Naive thymus-derived CD4-positive, alpha-beta T cell (primary cell): ENCODE data around the gene MAFG. TPM values are rescaled to one million over a fixed set of nuclear protein-coding genes. Genes with fewer than 3 reads are reported as not detected.
"Not testable (repeated sequence)": the region's sequence is repeated elsewhere in the genome, so short reads cannot be mapped to it uniquely, and the experiment has no call there.

Experiments used
- ATAC-seq: fragments of 150-1000 bp; cut with Tn5 transposase; 2 replicates; pipeline ENCODE4 v1.10.0; 2021; ENCODE audit warnings: mild to moderate bottlenecking, moderate library complexity
- CTCF ChIA-PET: fragments of 350-600 bp; sonication (Branson Sonifier 250); formaldehyde crosslinking; loops from one replicate; lab custom pipeline; 2021; ENCODE audit warnings: antibody characterized with exemption; lab: Charles Lee
- POLR2A ChIA-PET: fragments of 350-600 bp; sonication (Branson Sonifier 250); formaldehyde crosslinking; loops from one replicate; lab custom pipeline; 2021; ENCODE audit warnings: antibody characterized with exemption, inconsistent platforms; lab: Charles Lee
- DNase-seq, 9 donors: peaks; one replicate each; pipeline versions ENCODE4 v3.0.0 to v3.0.0-alpha.2; 2020 to 2022; ENCODE audit warnings: mixed read lengths in 1 of 9
- H3K27ac ChIP-seq: one replicate; pipeline ENCODE4 v1.7.0; 2013; ENCODE audit warnings: mild to moderate bottlenecking, low read depth, low read length, moderate library complexity
- H3K27me3 ChIP-seq, 2 donors: one replicate each; pipeline ENCODE4 v1.7.0; 2013; ENCODE audit warnings: low read length in 2 of 2, mild to moderate bottlenecking in 2 of 2, moderate library complexity in 2 of 2; ENCODE audit not compliant: control insufficient read depth in 2 of 2, insufficient read depth in 2 of 2
- H3K36me3 ChIP-seq, 3 experiments: 1 replicate in 2 of 3; 2 replicates in 1 of 3; pipeline ENCODE4 v1.7.0; 2013; ENCODE audit warnings: low read length in 3 of 3, mild to moderate bottlenecking in 3 of 3, moderate library complexity in 1 of 3; ENCODE audit not compliant: insufficient read depth in 3 of 3, control insufficient read depth in 2 of 3
- H3K4me1 ChIP-seq, 2 donors: one replicate each; pipeline ENCODE4 v1.7.0; 2013; ENCODE audit warnings: low read length in 2 of 2, mild to moderate bottlenecking in 2 of 2, moderate library complexity in 1 of 2; ENCODE audit not compliant: control insufficient read depth in 2 of 2, insufficient read depth in 2 of 2
- H3K4me3 ChIP-seq: 2 replicates; pipeline ENCODE4 v1.7.0; 2013; ENCODE audit warnings: mild to moderate bottlenecking, low read length
- H3K9me3 ChIP-seq, 3 experiments: 1 replicate in 2 of 3; 2 replicates in 1 of 3; pipeline ENCODE4 v1.7.0; 2013; ENCODE audit warnings: low read length in 3 of 3; ENCODE audit not compliant: control insufficient read depth in 2 of 3
- H3K27ac Mint-ChIP-seq, 9 donors: one replicate each; pipeline ENCODE4 v1.8.0; 2020 to 2022; ENCODE audit warnings: mixed read lengths in 9 of 9, mild to moderate bottlenecking in 8 of 9, moderate library complexity in 5 of 9, inconsistent platforms in 2 of 9
- H3K27me3 Mint-ChIP-seq, 5 donors: one replicate each; pipeline ENCODE4 v1.8.0; 2021 to 2022; ENCODE audit warnings: mixed read lengths in 5 of 5, mild to moderate bottlenecking in 1 of 5
- H3K36me3 Mint-ChIP-seq, 5 donors: one replicate each; pipeline ENCODE4 v1.8.0; 2020 to 2022; ENCODE audit warnings: mixed read lengths in 5 of 5, mild to moderate bottlenecking in 3 of 5, inconsistent platforms in 1 of 5
- H3K4me1 Mint-ChIP-seq, 7 donors: one replicate each; pipeline ENCODE4 v1.8.0; 2020 to 2022; ENCODE audit warnings: mixed read lengths in 7 of 7, mild to moderate bottlenecking in 3 of 7, inconsistent platforms in 1 of 7
- H3K4me3 Mint-ChIP-seq, 10 donors: one replicate each; pipeline ENCODE4 v1.8.0; 2020 to 2022; ENCODE audit warnings: mild to moderate bottlenecking in 10 of 10, mixed read lengths in 10 of 10, moderate library complexity in 6 of 10, inconsistent platforms in 2 of 10
- H3K9me3 Mint-ChIP-seq, 11 donors: one replicate each; pipeline ENCODE4 v1.8.0; 2020 to 2022; ENCODE audit warnings: mixed read lengths in 11 of 11, mild to moderate bottlenecking in 4 of 11, inconsistent platforms in 1 of 11, moderate library complexity in 1 of 11
- intact Hi-C, 2 donors: fragments of 100-400 bp; cut with micrococcal nuclease; formaldehyde crosslinking; loops; one replicate each; pipeline ENCODE4 v1.15.1; 2023
- polyA plus RNA-seq, 2 donors: library from polyadenylated mRNA; unstranded; fragments of 300-500 nt; fragmentation: Illumina TruSeq; gene quantifications; one replicate each; pipeline ENCODE4 v1.2.3, GENCODE V29; 2021
- total RNA-seq, 6 experiments: library from RNA in 5 of 6; stranded (reverse) in 5 of 6; gene quantifications; 1 replicate in 5 of 6; 2 replicates in 1 of 6; pipeline ENCODE4 v1.2.3 and lab custom pipeline; 2021 to 2026

The MAFG gene
- total and polyA plus RNA-seq, 7 experiments from 2014 or later, result 2.4 to 28.1 (median 16.0) TPM

- H3K4me1 Mint-ChIP-seq, result peaks cover 0 to 13% (median 4%) of the 10 kb centered on the region in 7 donors
- Histone ChIP-seq H3K36me3 (no peaks in the 10 kb centered on the region), H3K27me3 (peaks cover 5 to 8% of the 10 kb centered on the region in 2 donors), H3K4me1 (peaks cover 0 to 4% of the 10 kb centered on the region in 2 donors), H3K4me3 (no peak overlapping the region), H3K27ac (no peak overlapping the region), H3K9me3 (no peaks in the 10 kb centered on the region)
- intact Hi-C loops, result no loop called here
- no peaks in the 10 kb centered on the region for H3K9me3 Mint-ChIP-seq
- CTCF ChIA-PET, result interaction anchor here (0.6 to 3.5 kb wide), 3 partner anchors 12 to 794 kb away, joined by 3 to 14 read pairs (median 3); partner anchors contain the start of gene CENPX
- H3K27ac Mint-ChIP-seq, result peak overlapping the region in 2 of 9 donors; percentile 28 to 38
- peaks cover 0 to 27% (median 9%) of the 10 kb centered on the region in 5 donors for H3K27me3 Mint-ChIP-seq
- no peaks in the 10 kb centered on the region for H3K36me3 Mint-ChIP-seq
- DNase-seq (no peak), ATAC-seq (no peak)
- H3K4me3 Mint-ChIP-seq, result peak overlapping the region in 2 of 10 donors; percentile 8 to 70
- POLR2A ChIA-PET, result interaction anchor here (0.6 to 0.9 kb wide), 3 partner anchors 12 to 67 kb away, joined by 3 to 6 read pairs (median 3); no protein-coding TSS in a partner anchor
Observed at GRCh38 chr17:81955058-81955681, 27.6 kb upstream of the MAFG start.

- Histone ChIP-seq H3K27ac (no peak overlapping the region), H3K9me3 (no peaks in the 10 kb centered on the region), H3K4me3 (no peak overlapping the region), H3K36me3 (no peaks in the 10 kb centered on the region), H3K4me1 (peaks cover 0 to 4% of the 10 kb centered on the region in 2 donors), H3K27me3 (peaks cover 5 to 8% of the 10 kb centered on the region in 2 donors)
- intact Hi-C loops, result no loop called here
- H3K27ac Mint-ChIP-seq, result peak overlapping the region in 2 of 9 donors; percentile 10 to 38
- ChIA-PET POLR2A (interaction anchor here (0.6 to 0.9 kb wide), 2 partner anchors 13 to 67 kb away, joined by 3 to 6 read pairs; no protein-coding TSS in a partner anchor), CTCF (interaction anchor here (0.9 to 3.5 kb wide), 2 partner anchors 64 to 67 kb away, joined by 3 to 14 read pairs; partner anchors contain the start of gene CENPX)
- no peaks in the 10 kb centered on the region for H3K36me3 Mint-ChIP-seq
- ATAC-seq (no peak), DNase-seq (no peak)
- H3K4me3 Mint-ChIP-seq, result peak overlapping the region in 2 of 10 donors; percentile 8 to 70
- H3K9me3 Mint-ChIP-seq, result no peaks in the 10 kb centered on the region
- peaks cover 0 to 13% (median 4%) of the 10 kb centered on the region in 7 donors for H3K4me1 Mint-ChIP-seq
- peaks cover 0 to 27% (median 9%) of the 10 kb centered on the region in 5 donors for H3K27me3 Mint-ChIP-seq
Observed at GRCh38 chr17:81954131-81955057, 26.9 kb upstream of the MAFG start.

- H3K9me3 ChIP-seq, H3K9me3 Mint-ChIP-seq, H3K4me1 ChIP-seq, POLR2A ChIA-PET, H3K36me3 Mint-ChIP-seq, H3K4me3 ChIP-seq, intact Hi-C loops, ATAC-seq, H3K4me3 Mint-ChIP-seq, H3K27ac Mint-ChIP-seq, H3K36me3 ChIP-seq, H3K27ac ChIP-seq, DNase-seq, H3K27me3 ChIP-seq: not testable (repeated sequence)
- Mint-ChIP-seq H3K4me1 (peaks cover 0 to 11% (median 4%) of the 10 kb centered on the region in 7 donors), H3K27me3 (peaks cover 0 to 20% (median 3%) of the 10 kb centered on the region in 5 donors)
- CTCF ChIA-PET, result interaction anchor here (0.9 to 3.5 kb wide), 2 partner anchors 65 to 68 kb away, joined by 3 to 14 read pairs; partner anchors contain the start of gene CENPX
Observed at GRCh38 chr17:81953443-81953842, 25.9 kb upstream of the MAFG start.

GRCh38 chr17:81952792-81953228, 25.3 kb upstream of the MAFG start:
- H3K4me3 Mint-ChIP-seq, result no peak overlapping the region
- H3K27me3 Mint-ChIP-seq, result peaks cover 0 to 16% (median 0%) of the 10 kb centered on the region in 5 donors
- no peaks in the 10 kb centered on the region for H3K9me3 Mint-ChIP-seq
- Histone ChIP-seq H3K4me3 (no peak overlapping the region), H3K9me3 (no peaks in the 10 kb centered on the region), H3K36me3 (no peaks in the 10 kb centered on the region), H3K4me1 (peaks cover 0 to 4% of the 10 kb centered on the region in 2 donors), H3K27ac (no peak overlapping the region), H3K27me3 (no peaks in the 10 kb centered on the region)
- DNase-seq, result no peak
- H3K27ac Mint-ChIP-seq, result no peak overlapping the region
- intact Hi-C loops, result no loop called here
- CTCF ChIA-PET, result interaction anchor here (3.5 kb wide), 1 partner anchor 69 kb away, joined by 14 read pairs; the partner anchor contains the start of gene CENPX
- POLR2A ChIA-PET, result no interaction called here
- H3K4me1 Mint-ChIP-seq, result peaks cover 0 to 11% (median 4%) of the 10 kb centered on the region in 7 donors
- ATAC-seq, result no peak
- H3K36me3 Mint-ChIP-seq, result no peaks in the 10 kb centered on the region

GRCh38 chr17:81951785-81952684, 24.5 kb upstream of the MAFG start:
- Histone ChIP-seq H3K27ac (no peak overlapping the region), H3K4me3 (no peak overlapping the region), H3K4me1 (peaks cover 0 to 4% of the 10 kb centered on the region in 2 donors), H3K27me3 (no peaks in the 10 kb centered on the region), H3K9me3 (no peaks in the 10 kb centered on the region), H3K36me3 (no peaks in the 10 kb centered on the region)
- Mint-ChIP-seq H3K27ac (peak overlapping the region in 2 of 9 donors; percentile 17 to 87), H3K27me3 (peaks cover 0 to 12% (median 0%) of the 10 kb centered on the region in 5 donors), H3K4me1 (peaks cover 0 to 11% (median 4%) of the 10 kb centered on the region in 7 donors), H3K9me3 (no peaks in the 10 kb centered on the region), H3K36me3 (no peaks in the 10 kb centered on the region), H3K4me3 (no peak overlapping the region)
- POLR2A ChIA-PET, result interaction anchor here (0.7 kb wide), 1 partner anchor 230 kb away, joined by 3 read pairs; no protein-coding TSS in a partner anchor
- no peak for ATAC-seq
- intact Hi-C loops, result no loop called here
- CTCF ChIA-PET, result interaction anchor here (3.5 kb wide), 1 partner anchor 70 kb away, joined by 14 read pairs; the partner anchor contains the start of gene CENPX
- DNase-seq, result no peak
